NCI-H446 treated with DMSO at 0.1 percent for 48 hours (cell line): ENCODE measurements around the gene TRAPPC2L.

Source experiments
- DNase-seq: peaks from one replicate; lab custom pipeline; 2025; lab: John Stamatoyannopoulos, UW

Gene TRAPPC2L

GRCh38 chr16:88839745-88840599 lies 17.0 kb upstream of the TRAPPC2L start:
- no peak for DNase-seq

- DNase-seq: no peak
These were observed 16.2 kb upstream of the TRAPPC2L start for GRCh38 chr16:88840600-88841215.

DNA sequence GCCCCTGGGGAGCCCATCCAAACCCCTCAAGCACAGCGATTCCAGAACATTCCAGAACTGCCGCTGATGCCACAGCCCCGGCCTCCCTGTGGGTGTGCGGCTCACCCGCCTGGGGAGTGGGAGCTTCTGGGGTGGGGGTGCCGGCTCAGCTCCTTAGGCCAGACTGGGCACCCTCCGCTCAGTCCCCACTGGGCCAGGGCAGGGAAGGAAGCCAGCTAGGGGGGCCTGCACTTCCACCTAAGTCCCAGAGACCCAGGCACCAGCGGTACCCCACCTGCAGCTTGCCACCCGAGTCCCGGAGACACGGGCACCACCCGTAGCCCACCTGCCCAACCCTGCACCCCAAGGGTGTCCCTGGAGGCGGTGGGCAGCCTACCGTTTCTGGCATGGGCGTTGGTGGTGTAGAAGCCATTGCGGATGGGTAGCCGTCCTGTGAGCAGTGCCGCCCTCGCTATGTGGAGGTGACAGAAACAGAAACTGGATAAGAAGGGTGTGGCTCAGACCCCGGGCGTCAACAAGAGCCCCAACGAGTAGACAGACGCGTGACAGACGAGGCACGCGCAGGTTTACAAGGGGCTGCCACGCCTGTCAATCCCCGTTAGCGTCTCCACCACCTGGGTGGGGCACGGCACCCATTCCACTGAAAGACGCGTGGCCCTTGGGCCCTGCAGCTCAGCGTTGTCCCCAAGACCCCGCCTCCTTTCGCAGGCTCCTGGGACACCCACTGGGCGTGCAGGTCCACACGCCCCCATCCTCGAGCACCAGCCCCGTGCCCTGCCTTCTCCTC lies 15.2 kb upstream of the TRAPPC2L start:
- DNase-seq: no peak

DNA sequence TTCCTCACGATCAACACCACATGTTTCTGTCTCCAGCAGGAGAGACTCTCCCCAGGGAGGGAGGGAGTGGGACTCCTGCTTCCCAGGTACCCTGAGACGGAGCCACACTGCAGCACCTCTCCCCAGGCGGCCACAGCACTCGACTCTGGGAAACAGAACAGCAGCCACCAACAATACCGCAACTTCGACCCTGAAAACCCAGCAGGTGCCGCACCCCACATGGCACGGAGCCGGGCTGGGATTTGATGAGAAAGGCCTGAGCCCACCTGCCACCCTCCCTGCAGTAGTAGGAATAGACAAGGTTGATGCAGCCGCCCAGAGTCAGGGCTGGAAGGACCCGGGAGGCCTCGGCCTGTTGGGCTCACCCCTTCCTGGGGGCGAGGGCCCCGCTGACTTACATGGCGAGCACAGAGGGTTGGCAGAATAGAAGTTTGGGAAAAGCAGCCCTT lies 14.6 kb upstream of the TRAPPC2L start:
- DNase-seq: no peak

- no peak for DNase-seq
These were observed 14.1 kb upstream of the TRAPPC2L start for GRCh38 chr16:88842806-88843205.

DNA sequence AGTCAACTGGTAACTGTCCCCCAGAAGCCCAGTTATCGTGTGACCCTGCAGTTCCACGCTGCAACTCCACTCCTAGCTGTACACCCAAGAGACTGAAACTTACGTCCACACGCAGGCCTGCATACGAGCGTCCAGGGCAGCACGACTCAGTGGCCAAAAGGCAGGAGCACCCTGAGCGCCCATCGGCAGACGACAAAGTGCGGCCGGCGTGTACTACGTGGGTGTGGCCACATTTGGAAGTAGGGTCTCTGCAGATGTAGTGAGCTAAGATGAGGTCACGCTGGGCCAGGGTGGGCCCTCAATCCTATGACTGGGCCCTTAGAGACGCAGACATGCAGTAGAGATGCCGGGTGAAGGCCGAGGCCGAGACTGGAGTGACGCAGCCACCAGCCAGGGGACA lies 13.7 kb upstream of the TRAPPC2L start:
- DNase-seq: no peak

GRCh38 chr16:88844419-88845036 lies 12.4 kb upstream of the TRAPPC2L start:
- no peak for DNase-seq

- no peak for DNase-seq
These were observed 10.8 kb upstream of the TRAPPC2L start for GRCh38 chr16:88846088-88846487.

DNA sequence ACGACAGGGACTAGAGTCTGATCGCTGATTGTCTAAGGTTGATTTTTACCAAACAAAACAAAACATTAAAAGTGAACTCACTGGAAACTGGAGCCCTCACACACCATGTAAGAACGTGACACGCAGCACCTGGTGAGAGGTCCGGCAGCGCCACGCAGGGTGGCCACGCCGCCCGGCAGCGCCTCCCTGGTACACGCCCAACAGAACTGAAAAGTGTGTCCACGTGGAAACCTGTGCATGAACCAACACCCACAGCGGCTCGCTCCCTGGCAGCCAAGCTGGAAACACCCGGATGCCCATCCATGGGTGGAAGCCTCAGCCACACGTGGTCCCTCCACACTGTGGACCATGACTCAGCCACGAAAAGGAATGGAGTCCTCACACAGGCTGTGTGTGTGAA lies 9.3 kb upstream of the TRAPPC2L start:
- no peak for DNase-seq

DNA sequence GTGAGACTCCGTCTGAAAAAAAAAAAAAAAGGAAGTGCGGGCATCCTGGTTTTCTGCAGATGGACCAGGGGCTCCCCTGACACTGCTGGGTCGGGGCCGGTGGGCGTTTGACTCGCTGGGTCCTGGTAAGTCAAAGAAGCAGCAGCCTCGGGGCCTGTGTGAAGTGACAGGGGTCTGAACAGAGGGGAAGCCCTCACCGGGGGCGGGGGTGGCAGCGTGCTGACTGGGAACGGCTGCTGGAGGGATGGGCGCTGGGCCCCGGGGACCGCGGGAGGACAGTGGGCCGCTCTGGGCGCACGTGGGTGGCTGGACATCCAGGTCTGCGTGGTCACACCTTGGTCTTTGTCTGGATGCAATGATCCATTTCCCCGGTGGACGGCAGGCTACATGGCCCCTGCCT lies 8.4 kb upstream of the TRAPPC2L start:
- DNase-seq: no peak

- no peak for DNase-seq
These were observed 6.3 kb upstream of the TRAPPC2L start for GRCh38 chr16:88850531-88851199.

DNA sequence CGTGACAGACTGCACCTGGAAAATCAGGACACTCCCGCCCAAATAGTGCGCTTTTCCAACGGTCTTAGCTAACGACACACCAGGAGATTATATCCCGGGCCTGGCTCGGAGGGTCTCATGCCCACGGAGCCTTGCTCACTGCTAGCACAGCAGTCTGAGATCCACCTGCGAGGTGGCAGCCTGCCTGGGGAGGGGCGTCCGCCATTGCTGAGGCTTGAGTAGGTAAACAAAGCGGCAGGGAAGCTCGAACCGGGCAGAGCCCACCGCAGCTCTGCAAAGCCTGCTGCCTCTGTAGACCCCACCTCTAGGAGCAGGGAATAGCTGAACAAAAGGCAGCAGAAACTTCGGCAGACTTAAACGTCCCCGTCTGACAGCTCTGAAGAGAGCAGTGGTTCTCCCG lies 5.3 kb upstream of the TRAPPC2L start:
- no peak for DNase-seq

DNA sequence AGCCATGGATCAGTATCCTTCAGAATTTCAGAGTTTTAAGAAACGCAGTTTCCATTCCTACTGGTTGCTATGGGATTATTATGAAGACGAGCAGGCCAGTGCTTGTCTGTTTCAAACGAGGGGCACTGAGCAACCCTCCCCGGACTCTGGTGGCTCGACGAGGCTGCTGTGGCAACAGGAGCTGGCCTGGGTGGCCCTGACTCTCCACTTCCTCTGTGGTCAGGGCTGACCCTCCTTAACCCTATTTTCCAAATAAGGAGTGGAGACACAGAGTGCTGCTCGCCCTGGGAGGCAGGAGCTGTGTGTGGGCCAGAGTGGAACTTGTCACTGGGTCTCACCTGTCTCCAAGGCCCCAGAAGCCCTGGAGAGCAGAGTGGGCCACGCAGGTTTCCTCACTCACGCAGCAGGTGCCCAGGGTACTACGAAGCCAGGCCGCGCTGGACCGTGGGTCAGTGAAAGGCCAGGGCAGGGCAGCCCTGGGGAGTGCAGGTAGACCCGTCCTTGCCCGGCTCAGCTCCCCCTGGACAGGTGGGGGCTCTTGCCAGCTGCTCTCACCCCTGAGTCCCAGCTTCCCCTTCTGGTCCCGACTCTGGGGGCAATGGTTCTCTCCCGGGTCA lies 3.5 kb upstream of the TRAPPC2L start:
- DNase-seq: no peak

DNA sequence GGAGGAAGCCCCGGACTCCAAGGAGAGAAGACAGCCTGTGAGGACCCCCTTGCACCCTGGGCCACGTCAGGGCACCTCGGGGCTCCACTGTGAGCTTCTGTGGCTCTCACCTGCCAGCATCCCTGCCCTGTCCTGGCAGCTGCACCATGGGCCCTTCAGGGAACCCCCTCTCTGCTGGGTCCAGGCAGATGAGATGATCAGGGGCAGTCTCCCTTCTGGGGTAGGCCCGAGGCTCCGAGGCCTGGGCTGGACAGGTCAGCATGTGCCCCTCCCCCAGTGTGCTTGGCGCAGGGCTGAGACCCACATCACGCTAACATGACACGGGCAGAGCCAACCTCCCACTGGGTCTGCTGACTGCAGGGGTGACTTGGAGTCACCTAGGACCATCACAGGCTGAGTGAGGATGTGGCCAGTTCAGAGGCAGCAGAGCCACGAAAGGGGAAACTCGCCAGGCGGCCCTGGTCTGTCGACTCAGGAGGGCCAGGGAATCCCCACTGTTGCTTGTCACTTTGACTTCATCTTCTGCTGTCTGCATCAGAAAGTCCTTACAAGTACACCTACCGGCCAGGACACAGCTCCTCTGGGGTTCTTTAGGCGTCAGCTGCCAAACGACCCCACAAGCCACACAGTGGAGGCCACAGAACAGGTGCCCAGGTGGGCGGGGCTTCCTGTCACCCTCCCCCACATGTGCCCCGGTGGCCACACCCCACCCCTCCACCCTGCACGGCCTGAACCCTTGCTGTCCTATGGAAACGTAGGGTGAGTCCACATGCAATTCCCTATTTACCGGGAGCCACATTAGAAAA lies 2.4 kb upstream of the TRAPPC2L start:
- DNase-seq: no peak

DNA sequence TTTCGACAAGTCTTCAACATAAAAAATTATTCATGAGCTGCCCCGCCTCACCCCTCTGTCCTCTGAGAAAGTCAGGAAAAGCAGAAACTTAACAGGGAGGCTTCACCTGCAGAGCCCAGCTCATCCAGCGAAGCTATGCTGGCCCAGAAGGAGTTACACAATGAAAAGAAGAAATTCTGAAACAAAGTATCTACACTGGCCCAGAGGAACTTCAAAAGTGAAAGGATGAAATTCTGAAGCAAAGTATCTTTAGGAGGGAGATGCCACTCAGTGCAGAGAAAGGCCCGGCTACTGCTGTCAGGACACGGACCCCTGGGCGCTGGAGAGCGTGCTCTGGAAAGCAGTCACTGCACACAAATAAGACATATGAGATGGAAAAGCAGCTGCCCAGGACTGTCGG lies 1.8 kb upstream of the TRAPPC2L start:
- DNase-seq: no peak

DNA sequence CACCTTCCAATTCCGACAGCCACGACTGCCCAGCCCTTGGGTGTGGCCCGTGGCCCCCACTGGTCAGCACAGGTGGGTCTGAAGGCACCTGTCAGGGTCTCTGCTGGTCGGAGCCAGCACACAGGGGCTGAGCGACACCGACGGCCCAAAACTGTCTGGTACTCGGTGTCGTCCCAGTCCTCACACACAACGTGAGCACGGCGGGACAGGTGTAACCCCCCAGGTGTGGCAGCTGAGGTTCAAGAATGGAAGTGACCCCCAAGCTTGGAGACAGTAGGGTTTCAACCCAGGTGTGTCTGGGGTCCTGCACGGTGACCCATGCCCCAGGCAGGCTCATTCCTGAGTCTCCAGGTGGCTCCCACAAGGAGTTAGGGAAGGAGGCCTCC lies 1.2 kb upstream of the TRAPPC2L start:
- DNase-seq: no peak

DNA sequence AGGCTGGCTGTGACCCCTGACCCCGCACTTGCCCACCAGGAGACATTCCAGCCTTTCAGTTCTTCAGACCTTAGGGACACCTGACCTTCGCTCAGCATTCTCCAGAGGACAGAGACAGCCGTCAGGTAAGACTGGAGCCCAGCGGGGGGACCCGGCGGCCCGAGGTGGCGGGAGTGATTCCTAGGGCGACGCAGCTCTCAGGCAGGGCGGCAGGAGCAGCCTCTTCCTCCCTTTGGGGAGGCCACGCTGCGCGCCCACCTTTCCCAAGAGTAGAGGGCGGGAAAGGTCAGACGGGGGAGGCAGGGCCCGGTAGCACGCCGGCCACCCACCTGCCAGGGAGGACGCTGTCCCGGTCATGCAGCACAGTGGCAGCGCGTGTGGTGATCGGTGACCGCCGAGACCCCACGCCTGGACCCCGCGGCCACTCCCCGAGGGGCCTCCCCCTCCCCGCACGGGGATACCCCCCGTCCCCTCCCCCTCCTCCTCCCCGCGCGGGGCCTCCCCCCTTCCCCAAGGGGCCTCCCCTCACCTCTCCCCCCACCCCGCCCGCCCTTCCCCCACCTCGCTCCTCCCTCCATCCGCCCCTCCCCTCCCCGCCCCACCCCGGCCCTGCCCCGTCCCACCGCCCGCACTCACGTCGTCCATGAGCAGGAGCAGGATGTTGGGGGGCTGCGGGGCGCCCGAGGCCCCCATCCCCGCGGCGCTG lies 652 bp upstream of the TRAPPC2L start:
- no peak for DNase-seq

DNA sequence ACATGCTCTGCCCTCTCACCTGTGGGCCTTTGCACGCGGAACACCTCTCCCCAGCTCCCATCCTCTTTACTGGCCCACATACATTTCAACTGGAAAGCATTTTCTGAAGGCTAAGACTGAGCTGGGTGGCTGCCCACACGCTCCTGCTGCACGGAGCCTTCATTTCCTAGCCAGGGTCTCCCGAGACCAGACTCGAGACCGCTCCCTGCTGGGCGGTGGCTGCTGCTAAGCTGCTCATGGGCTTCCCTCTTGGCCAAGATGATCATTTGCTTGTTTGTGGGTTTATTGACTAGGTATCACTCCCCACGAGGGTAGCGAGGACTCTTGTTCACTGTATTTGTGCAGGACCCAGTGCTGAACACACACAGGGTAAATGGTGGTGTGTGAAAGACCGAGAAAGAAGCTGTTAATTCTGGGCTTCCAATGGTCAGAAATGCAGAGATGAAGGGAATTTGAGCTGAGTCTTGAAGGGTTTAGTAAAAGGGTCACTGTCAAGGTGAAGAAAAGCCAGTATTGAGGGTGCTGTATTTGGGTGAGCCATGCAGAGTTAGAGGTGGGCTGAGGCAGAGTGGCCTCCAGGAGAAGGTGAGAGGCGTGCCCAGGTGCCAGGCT lies 907 bp downstream of the TRAPPC2L start:
- no peak for DNase-seq

GRCh38 chr16:88859381-88860091 lies 2.6 kb downstream of the TRAPPC2L start:
- DNase-seq: no peak
